Stimulated activated CD4-positive, alpha-beta T cell treated with anti-CD3 and anti-CD28 coated beads, Interleukin-4, amount 100 ng/mL, for 1 hour (primary cell): ENCODE measurements around the gene MLLT1.
"Not testable (repeated sequence)": the region's sequence is repeated elsewhere in the genome, so short reads cannot be mapped to it uniquely, and the experiment has no call there.

Experiments used
- DNase-seq: peaks from one replicate; pipeline ENCODE4 v3.0.0-alpha.2; 2020

The MLLT1 gene, protein sequence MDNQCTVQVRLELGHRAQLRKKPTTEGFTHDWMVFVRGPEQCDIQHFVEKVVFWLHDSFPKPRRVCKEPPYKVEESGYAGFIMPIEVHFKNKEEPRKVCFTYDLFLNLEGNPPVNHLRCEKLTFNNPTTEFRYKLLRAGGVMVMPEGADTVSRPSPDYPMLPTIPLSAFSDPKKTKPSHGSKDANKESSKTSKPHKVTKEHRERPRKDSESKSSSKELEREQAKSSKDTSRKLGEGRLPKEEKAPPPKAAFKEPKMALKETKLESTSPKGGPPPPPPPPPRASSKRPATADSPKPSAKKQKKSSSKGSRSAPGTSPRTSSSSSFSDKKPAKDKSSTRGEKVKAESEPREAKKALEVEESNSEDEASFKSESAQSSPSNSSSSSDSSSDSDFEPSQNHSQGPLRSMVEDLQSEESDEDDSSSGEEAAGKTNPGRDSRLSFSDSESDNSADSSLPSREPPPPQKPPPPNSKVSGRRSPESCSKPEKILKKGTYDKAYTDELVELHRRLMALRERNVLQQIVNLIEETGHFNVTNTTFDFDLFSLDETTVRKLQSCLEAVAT

DNA sequence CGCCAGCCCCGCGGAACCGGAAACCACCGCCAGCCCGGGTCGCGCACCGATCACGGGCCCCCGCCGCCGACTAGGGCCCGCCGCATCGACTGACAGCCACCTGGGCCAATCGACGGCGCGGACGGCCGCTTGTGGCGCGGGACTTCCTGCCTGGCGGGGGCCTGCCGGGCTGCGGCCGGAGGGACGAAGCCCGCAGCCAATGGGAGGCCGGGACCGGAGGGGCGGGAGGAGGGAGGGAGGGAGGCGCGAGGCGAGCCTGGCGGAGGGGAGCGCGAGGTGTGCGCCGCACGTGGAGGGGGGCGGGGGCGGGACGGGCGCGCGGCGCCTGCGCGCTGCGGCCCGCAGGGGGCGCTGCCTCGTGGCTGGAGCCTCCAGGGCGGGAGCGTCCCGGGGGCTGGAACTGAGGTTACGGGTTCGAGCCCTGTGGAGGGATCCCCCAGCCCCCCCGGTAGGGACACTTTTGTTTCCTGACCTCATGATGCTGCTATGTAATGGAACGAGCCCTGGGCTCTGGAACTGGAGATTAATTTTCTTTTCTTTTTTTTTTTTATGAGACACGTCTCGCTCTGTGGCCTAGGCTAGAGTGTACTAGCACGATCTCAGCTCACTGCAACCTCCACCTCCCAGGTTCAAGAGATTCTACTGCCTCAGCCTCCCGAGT lies at the start of gene MLLT1:
Gene MLLT1 (minus strand): TSS at position 45 of the 661 bp plus-strand sequence. CDS start 191 bp downstream, outside the sequence.
- DNase-seq = peak; percentile 98

DNA sequence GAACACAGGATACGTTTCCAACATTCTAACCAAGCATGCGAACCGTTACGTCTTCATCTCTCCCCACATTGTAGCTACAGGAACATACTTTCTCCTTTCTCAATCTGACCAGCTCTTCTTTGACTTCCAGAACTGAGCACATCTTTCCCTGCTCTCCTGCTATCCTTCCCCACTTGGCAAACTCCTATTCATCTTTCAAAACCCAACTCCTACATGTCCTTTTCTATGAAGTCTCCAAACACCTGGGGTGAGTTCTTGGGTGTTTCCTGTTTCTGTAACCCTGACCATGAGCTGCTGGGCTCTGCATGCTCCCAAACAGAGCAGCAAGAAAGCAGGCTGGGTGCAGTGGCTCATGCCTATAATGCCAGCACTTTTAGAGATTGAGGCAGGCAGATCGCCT lies 47.0 kb upstream of the MLLT1 start:
- DNase-seq = no peak

DNA sequence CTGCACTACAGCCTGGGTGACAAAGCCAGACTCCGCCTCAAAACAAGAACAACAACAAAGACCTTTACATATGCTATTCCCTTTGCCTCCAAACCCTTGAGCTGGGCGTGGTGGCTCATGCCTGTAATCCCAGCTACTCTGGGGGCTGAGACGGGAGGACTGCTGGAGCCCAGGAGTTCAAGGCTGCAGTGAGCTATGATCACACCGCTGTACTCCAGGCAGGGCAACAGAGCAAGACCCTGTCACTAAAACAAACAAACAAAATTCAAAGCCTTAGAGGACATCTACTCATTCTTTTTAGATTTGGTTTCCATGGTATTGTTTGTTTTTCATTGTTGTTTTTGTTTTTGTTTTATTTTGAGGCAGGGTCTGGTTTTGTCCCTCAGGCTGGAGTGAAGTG lies 45.8 kb upstream of the MLLT1 start:
- no peak for DNase-seq

- no peak for DNase-seq
These were observed 45.0 kb upstream of the MLLT1 start for GRCh38 chr19:6324757-6325156.

DNA sequence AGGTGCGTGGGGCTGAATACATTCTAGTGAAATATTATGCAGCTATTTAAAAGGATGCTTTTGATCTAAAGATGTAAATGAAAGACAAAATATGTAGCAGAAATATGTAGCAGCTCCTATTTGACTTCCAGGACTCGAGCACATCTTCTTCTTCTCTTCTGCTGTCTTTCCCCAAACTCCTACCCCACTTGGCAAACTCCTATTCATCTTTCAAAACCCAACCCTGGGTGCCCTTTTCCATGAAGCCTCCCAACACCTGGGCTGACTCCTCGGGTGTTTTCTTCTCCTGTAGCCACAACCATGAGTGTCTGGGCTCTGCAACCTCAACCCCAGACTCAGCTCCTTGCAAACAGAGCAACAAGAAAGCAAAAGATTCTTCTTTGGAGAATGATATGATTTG lies 42.5 kb upstream of the MLLT1 start:
- no peak for DNase-seq

DNA sequence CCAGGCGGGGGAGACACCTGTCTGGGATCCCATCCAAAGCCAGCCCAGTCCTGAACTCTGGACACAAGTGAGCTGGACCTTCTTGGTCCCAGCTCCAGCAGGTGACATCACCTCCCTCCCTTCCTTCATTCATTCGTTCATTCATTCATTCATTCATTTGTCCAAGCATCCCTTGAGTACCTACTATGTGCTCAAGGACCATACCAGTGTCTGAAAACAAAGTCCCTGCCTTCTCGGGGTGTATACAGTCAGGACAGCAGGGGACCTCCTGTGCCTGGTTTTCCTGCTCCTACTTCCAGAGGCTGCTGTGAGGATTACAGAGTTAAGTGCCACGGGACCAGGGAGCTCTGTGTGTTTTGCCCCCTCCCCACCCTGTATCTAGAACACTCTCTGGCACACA lies 39.6 kb upstream of the MLLT1 start:
- no peak for DNase-seq

DNA sequence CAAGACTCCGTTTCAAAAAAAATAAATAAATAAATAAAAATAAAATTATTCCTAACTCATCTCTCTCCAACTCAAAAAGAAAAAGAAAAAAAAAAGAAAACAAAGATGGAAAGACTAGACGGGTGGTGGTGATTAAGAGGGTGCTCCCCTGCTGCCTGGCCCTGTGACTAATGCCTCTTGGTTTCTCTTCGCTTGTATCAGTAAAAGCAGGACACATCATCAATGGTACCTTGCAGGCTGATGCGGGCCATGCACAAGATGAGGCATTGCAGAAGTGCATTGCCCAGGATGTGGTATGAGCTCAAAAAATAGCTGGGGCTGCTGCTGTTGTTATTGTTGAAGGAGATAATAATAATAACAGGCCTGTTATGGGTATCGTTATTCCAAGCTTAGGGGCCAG lies 39.0 kb upstream of the MLLT1 start:
- no peak for DNase-seq

- not testable (repeated sequence) for DNase-seq
These were observed 35.9 kb upstream of the MLLT1 start for GRCh38 chr19:6315646-6316045.

DNA sequence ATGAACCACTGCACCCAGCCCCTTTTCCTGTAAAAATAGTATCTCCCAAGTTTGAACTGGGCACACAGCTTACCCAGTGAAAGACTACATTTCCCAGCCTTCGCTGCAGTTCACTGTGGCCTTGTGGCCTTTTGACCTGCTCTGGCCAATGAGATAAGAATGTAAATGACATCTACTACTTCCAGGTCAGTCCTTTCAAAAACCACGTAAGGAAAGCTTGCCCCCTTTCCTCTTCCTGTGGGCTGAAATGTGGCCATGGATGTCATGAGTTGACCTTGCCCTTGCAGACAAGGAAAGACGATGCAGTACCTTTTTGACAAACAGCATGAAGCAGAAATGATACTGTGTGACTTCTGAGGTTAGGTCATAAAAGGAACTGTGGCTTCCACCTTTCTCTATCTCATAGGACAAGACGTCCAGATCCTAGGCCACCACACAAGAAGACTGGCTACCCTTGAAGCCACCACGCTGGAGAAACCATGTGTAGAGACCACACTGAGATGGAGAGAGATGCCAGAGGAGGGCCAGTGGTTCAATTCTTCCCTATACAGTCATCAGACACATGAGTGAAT lies 33.7 kb upstream of the MLLT1 start:
- DNase-seq = no peak

DNA sequence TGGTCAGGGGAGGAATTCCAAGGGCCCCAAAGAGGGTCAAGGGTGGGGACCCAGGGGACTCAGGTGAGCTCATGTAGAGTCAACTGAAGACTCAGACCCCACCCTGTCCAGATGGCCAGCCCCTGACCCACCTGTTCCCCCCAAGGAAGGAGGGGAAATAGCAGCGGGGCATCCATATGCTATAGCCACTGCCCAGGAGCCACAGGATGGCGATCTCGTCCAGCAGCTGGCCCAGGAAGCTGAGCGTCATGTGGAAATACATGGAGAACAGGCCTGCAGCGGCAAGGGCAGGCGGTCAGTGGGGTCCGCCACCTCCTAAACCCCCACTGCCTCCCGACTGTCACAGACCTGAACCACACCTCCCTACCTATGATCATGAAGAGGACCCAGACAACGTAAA lies 32.2 kb upstream of the MLLT1 start:
- DNase-seq = no peak

GRCh38 chr19:6298413-6298812 lies 18.6 kb upstream of the MLLT1 start:
- DNase-seq = no peak

- no peak for DNase-seq
These were observed 17.4 kb upstream of the MLLT1 start for GRCh38 chr19:6297202-6297601.

GRCh38 chr19:6292006-6292405 lies 12.2 kb upstream of the MLLT1 start:
- no peak for DNase-seq

DNA sequence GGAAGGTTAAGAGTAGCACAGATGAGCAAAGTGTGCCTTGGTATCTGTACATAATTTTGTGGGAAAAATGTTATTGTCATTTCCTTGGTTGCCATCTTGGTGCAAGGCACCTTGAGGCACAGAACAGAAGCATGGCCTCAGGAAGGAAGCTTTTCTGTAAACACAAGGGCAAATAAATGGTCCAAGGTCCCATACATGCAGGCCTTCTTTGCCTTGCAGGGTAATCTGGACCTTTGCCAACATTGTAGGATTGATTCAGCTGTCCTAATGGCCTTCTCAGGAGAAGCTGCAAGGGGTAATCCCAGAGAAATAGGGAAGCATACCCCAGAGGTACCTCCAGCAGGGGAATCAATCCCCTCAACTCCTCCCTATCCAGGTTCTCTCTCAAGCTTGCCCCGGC lies 9.0 kb upstream of the MLLT1 start:
- DNase-seq = no peak

- DNase-seq = no peak
These were observed 7.6 kb upstream of the MLLT1 start for GRCh38 chr19:6287269-6287885.

DNA sequence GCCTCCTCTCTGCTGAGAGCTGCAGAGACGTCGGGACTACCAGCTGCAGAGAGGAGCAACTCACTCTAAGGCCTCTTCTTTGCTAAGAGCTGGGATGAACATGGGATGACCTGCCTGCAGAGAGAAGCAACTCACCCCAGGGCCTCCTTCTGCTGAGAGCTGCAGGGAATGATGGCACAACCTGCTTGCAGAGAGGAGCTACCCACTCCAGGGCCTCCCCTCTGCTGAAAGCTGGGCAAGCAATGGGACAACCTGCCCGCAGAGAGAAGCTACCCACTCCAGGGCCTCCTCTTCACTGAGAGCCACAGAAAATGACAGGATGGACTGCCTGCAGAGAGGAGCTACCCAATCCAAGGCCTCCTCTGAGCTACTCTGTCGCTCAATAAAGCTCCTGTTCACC lies 6.9 kb upstream of the MLLT1 start:
- DNase-seq = no peak

- DNase-seq = not testable (repeated sequence)
These were observed 2.6 kb upstream of the MLLT1 start for GRCh38 chr19:6282393-6282792.

DNA sequence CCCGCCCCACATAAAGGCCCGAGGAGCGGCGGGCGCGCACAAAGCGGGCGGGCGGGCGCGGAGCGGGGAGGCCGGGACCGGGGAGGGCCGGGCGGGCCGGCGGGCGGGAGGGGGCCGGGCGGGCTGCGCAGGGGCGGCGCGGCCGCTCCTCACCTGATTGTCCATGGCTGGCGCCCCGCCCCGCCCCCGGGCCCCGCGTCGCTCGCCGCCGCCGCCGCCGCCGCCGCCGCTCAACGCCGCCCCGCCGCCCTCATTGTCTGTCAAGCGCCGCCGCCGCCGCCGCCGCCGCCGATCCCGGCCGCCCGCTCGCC lies 200 bp downstream of the MLLT1 start:
- no peak for DNase-seq

- no peak for DNase-seq
These were observed 795 bp downstream of the MLLT1 start for GRCh38 chr19:6278740-6279619.

DNA sequence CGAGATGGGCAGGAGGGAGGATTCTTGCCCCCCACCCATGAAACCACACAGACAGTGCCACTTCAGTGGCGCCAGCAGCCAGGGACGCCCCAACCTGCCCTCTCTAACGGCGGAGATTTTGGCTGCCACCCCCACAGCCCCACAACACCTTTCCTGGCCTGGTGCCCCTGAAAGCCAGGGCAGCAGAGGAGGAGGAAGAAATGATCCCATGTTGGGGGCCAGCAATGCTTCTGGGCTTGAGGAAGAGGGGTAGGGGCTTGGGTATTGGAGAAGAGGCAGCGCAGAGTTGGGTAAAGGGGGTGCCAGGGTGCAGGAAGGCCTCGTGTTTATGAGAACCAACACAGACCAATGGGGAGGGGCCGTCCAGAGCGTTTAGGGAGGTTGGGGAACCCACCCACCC lies 1.7 kb downstream of the MLLT1 start:
- no peak for DNase-seq

GRCh38 chr19:6276447-6276846 lies 3.3 kb downstream of the MLLT1 start:
- DNase-seq = no peak

DNA sequence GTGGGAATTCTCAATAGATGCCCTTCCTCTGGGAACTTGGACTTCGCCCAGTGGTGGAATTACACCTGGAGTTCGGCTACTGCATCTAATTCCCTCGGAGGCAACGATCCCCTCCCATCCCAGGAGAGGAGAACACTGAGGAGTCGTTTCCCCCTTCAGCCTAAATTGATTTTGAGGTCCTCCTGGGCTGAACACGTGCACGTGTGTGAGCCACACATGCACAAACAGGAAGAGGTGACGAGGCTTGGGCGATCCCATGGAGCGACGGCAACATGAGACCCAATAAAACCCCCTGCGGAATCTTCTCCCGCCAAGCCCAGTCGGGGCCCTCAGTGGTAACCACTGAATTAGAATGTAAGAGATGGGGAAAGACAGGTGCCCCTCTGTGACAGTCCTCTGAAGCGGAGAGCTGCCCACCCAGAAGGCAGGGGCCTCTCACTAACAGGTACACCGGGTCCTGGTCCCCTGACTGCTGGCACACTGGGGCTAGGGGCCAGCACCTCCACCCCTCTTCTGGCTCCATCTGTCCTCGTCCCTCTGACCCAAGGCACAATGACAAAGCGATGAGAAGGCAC lies 4.5 kb downstream of the MLLT1 start:
- DNase-seq = no peak
